Neuronal stem cell (in vitro differentiated cells): ENCODE data around the gene SMC5.

Experiments used
- DNase-seq: peaks from one replicate; pipeline ENCODE4 v3.0.0-alpha.2; 2013; ENCODE audit warnings: low spot score
- H2AFZ ChIP-seq: one replicate; pipeline ENCODE4 v1.6.1; 2013; ENCODE audit warnings: mild to moderate bottlenecking, low read length, inconsistent platforms
- H2AK5ac ChIP-seq: 2 replicates; pipeline ENCODE4 v1.6.1; 2013; ENCODE audit warnings: low read depth, mild to moderate bottlenecking, inconsistent platforms, low read length, moderate library complexity, mixed read lengths
- H2BK120ac ChIP-seq: 2 replicates; pipeline ENCODE4 v1.6.1; 2013; ENCODE audit warnings: low read depth, mild to moderate bottlenecking, inconsistent platforms, low read length, moderate library complexity, mixed read lengths
- H2BK12ac ChIP-seq: one replicate; pipeline ENCODE4 v1.6.1; 2013; ENCODE audit warnings: low read length, inconsistent platforms
- H2BK15ac ChIP-seq: 2 replicates; pipeline ENCODE4 v1.6.1; 2013; ENCODE audit warnings: mild to moderate bottlenecking, low read length, inconsistent platforms, mixed read lengths
- H2BK5ac ChIP-seq: one replicate; pipeline ENCODE4 v1.6.1; 2013; ENCODE audit warnings: inconsistent platforms, mild to moderate bottlenecking, low read length, moderate library complexity
- H3K14ac ChIP-seq: one replicate; pipeline ENCODE4 v1.6.1; 2013; ENCODE audit warnings: low read length, inconsistent platforms
- H3K18ac ChIP-seq: 2 replicates; pipeline ENCODE4 v1.6.1; 2013; ENCODE audit warnings: low read length, inconsistent platforms
- H3K23ac ChIP-seq: 2 replicates; pipeline ENCODE4 v1.6.1; 2013; ENCODE audit warnings: low read depth, mild to moderate bottlenecking, mixed read lengths, low read length, inconsistent platforms; ENCODE audit not compliant: poor library complexity
- H3K27ac ChIP-seq: replicated peaks from 3 replicates; pipeline ENCODE4 v1.5.1; 2013; ENCODE audit warnings: low read length, inconsistent platforms
- H3K27me3 ChIP-seq, 3 experiments: 2 replicates each; pipeline ENCODE4 v1.6.1; 2013; ENCODE audit warnings: low read length in 3 of 3, mild to moderate bottlenecking in 2 of 3, inconsistent platforms in 1 of 3, low read depth in 1 of 3, mixed read lengths in 1 of 3, moderate library complexity in 1 of 3; ENCODE audit not compliant: control insufficient read depth in 3 of 3, insufficient read depth in 3 of 3
- H3K36me3 ChIP-seq, 2 donors: replicated peaks in 1 of 2; 2 replicates each; pipeline ENCODE4 v1.6.1; 2013; ENCODE audit warnings: low read length in 2 of 2; ENCODE audit not compliant: control insufficient read depth in 2 of 2, insufficient read depth in 2 of 2
- H3K4ac ChIP-seq: 2 replicates; pipeline ENCODE4 v1.6.1; 2013; ENCODE audit warnings: inconsistent platforms, mild to moderate bottlenecking, low read length, moderate library complexity
- H3K4me1 ChIP-seq, 2 donors: 1 replicate in 1 of 2; 2 replicates in 1 of 2; pipeline ENCODE4 v1.6.1; 2013; ENCODE audit warnings: low read length in 2 of 2, low read depth in 1 of 2; ENCODE audit not compliant: control insufficient read depth in 2 of 2, insufficient read depth in 1 of 2
- H3K4me2 ChIP-seq: one replicate; pipeline ENCODE4 v1.6.1; 2013; ENCODE audit warnings: mild to moderate bottlenecking, low read length, inconsistent platforms; ENCODE audit not compliant: insufficient read depth, poor library complexity, severe bottlenecking
- H3K4me3 ChIP-seq, 2 donors: 2 replicates each; pipeline ENCODE4 v1.5.1; 2013; ENCODE audit warnings: low read length in 2 of 2, mild to moderate bottlenecking in 2 of 2, inconsistent platforms in 1 of 2, moderate library complexity in 1 of 2
- H3K79me1 ChIP-seq: one replicate; pipeline ENCODE4 v1.6.1; 2013; ENCODE audit warnings: low read depth, mild to moderate bottlenecking, inconsistent platforms, low read length, moderate library complexity
- H3K9ac ChIP-seq: one replicate; pipeline ENCODE4 v1.6.1; 2013; ENCODE audit warnings: mild to moderate bottlenecking, low read depth, low read length, inconsistent platforms; ENCODE audit not compliant: poor library complexity
- H3K9me3 ChIP-seq, 2 donors: replicated peaks in 1 of 2; 2 replicates each; pipeline versions ENCODE3 to v1.6.1; 2013; ENCODE audit warnings: low read length in 2 of 2, mild to moderate bottlenecking in 2 of 2, inconsistent platforms in 1 of 2, low read depth in 1 of 2, mixed read lengths in 1 of 2, moderate library complexity in 1 of 2; ENCODE audit not compliant: control insufficient read depth in 2 of 2, insufficient read depth in 1 of 2
- H4K8ac ChIP-seq: one replicate; pipeline ENCODE4 v1.6.1; 2013; ENCODE audit warnings: low read depth, mild to moderate bottlenecking, inconsistent platforms, low read length, moderate library complexity
- H4K91ac ChIP-seq: one replicate; pipeline ENCODE4 v1.6.1; 2013; ENCODE audit warnings: low read length, low read depth, mild to moderate bottlenecking, inconsistent platforms; ENCODE audit not compliant: poor library complexity
- WGBS, 2 donors: extraction: QIAGEN DNeasy Blood & Tissue Kit; methylation state at CpG; one replicate each; pipeline ENCODE4 v1.1.7; 2013; ENCODE audit warnings: missing lambda C conversion rate in 2 of 2, mixed read lengths in 1 of 2; ENCODE audit not compliant: insufficient read length in 2 of 2, insufficient replicate concordance in 1 of 2; ENCODE audit errors: extremely low coverage in 2 of 2; 5-methylcytosine and 5-hydroxymethylcytosine counted together

The SMC5 gene

GRCh38 chr9:70250221-70250620 is 8.6 kb upstream of the SMC5 start:
- H2AFZ ChIP-seq = no peak overlapping the region
- no peak overlapping the region for H3K4me2 ChIP-seq
- H3K9ac ChIP-seq = no peak overlapping the region
- no peak overlapping the region for H4K8ac ChIP-seq
- H2AK5ac ChIP-seq = no peak overlapping the region
- H3K14ac ChIP-seq = no peak overlapping the region
- no peak for DNase-seq
- H2BK15ac ChIP-seq = no peak overlapping the region
- H3K4me1 ChIP-seq = peaks cover 0 to 7% of the 10 kb centered on the region in 2 donors
- H3K9me3 ChIP-seq = no peaks in the 10 kb centered on the region
- no peak overlapping the region for H3K27ac ChIP-seq
- no peak overlapping the region for H3K4ac ChIP-seq
- no peak overlapping the region for H4K91ac ChIP-seq
- no peak overlapping the region for H2BK12ac ChIP-seq
- no peak overlapping the region for H2BK5ac ChIP-seq
- no peak overlapping the region for H3K4me3 ChIP-seq
- H3K79me1 ChIP-seq = no peaks in the 10 kb centered on the region
- H3K27me3 ChIP-seq = no peaks in the 10 kb centered on the region
- no peaks in the 10 kb centered on the region for H3K36me3 ChIP-seq
- H3K23ac ChIP-seq = no peak overlapping the region
- no peak overlapping the region for H2BK120ac ChIP-seq
- WGBS, 2 donors = no CpG with 5 or more reads among the region's 1 CpG
- no peak overlapping the region for H3K18ac ChIP-seq

DNA sequence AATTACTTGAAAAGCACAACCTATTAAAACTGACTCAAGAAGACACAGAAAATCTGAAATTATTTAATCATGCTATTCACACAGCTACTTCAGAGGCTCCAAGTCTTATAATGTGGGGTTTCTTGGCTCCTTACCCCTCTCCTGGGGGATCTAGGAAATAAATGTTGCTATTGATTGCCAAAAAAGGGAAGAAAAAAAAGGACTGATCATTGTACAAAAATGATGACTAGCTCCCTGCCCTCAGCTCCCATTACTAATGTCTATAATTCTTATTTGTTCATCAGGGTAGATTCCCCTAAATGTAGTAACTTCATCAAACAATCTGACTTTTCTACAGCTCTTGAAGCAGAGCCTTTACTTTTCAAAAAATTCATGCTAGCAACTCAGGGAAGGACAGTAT is 3.3 kb upstream of the SMC5 start:
- no peak overlapping the region for H2AK5ac ChIP-seq

DNA sequence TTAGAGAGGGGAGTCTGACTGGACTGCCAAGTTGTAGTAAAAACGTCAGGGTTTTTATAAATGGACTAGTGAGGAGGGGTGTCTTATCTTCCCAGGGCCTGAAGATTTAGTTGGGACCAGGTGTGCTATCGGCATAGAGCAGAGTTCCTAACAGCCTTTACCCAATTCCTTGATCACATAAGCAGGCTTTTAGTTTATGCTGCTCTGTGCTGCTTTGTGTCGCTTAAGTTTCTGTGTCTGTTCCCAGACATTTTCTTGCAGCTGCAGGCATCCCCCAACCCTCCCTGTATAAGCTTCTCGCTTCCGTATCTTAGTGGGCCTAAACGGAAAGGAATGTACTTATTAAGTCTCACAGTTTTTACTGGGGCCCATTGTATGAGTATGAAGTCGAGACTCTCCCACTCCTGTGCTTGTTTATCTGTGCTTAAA is 2.6 kb upstream of the SMC5 start:
- no peak overlapping the region for H3K4me2 ChIP-seq
- no peak overlapping the region for H3K23ac ChIP-seq
- peaks cover under 1 to 11% of the 10 kb centered on the region in 2 donors for H3K36me3 ChIP-seq
- no peak overlapping the region for H4K91ac ChIP-seq
- H3K4ac ChIP-seq = no peak overlapping the region
- H4K8ac ChIP-seq = no peak overlapping the region
- no peak overlapping the region for H3K27ac ChIP-seq
- peaks cover 15 to 32% of the 10 kb centered on the region in 2 donors for H3K4me1 ChIP-seq
- H2BK15ac ChIP-seq = no peak overlapping the region
- H2BK120ac ChIP-seq = no peak overlapping the region
- peak overlapping the region in 1 of 2 donors; percentile 5 for H3K4me3 ChIP-seq
- H3K79me1 ChIP-seq = peaks cover 2% of the 10 kb centered on the region
- no peak overlapping the region for H3K14ac ChIP-seq
- H3K9me3 ChIP-seq = no peaks in the 10 kb centered on the region
- no peak overlapping the region for H2AK5ac ChIP-seq
- no peaks in the 10 kb centered on the region for H3K27me3 ChIP-seq
- no peak overlapping the region for H3K18ac ChIP-seq
- H2AFZ ChIP-seq = peak overlapping the region; percentile 80
- H2BK12ac ChIP-seq = no peak overlapping the region
- no peak overlapping the region for H2BK5ac ChIP-seq
- DNase-seq = no peak
- H3K9ac ChIP-seq = no peak overlapping the region
- no CpG with 5 or more reads among the region's 7 CpGs for WGBS, 2 donors

More for the DNA sequence above, 3.3 kb upstream of the SMC5 start:
- Histone ChIP-seq H3K9me3 (no peaks in the 10 kb centered on the region), H3K79me1 (peaks cover 2% of the 10 kb centered on the region), H4K8ac (no peak overlapping the region), H3K4me2 (no peak overlapping the region), H3K9ac (no peak overlapping the region), H3K4me3 (no peak overlapping the region), H2BK12ac (no peak overlapping the region), H2BK5ac (no peak overlapping the region), H3K23ac (no peak overlapping the region), H4K91ac (no peak overlapping the region), H3K4me1 (peaks cover 14 to 32% of the 10 kb centered on the region in 2 donors), H3K27me3 (no peaks in the 10 kb centered on the region), H2AFZ (peak overlapping the region; percentile 80), H2BK15ac (no peak overlapping the region), H3K36me3 (peaks cover 0 to 4% of the 10 kb centered on the region in 2 donors), H3K18ac (no peak overlapping the region), H3K4ac (no peak overlapping the region), H3K14ac (no peak overlapping the region), H2BK120ac (no peak overlapping the region), H3K27ac (no peak overlapping the region)
- DNase-seq = no peak

GRCh38 chr9:70257502-70257901 is 1.3 kb upstream of the SMC5 start:
- Histone ChIP-seq H2BK5ac (no peak overlapping the region), H2BK120ac (no peak overlapping the region), H3K27me3 (no peaks in the 10 kb centered on the region), H2AK5ac (no peak overlapping the region), H2BK12ac (no peak overlapping the region), H3K9ac (no peak overlapping the region), H4K91ac (no peak overlapping the region), H3K4ac (no peak overlapping the region), H3K27ac (peak overlapping the region; percentile 63), H3K4me1 (peaks cover 16 to 32% of the 10 kb centered on the region in 2 donors), H4K8ac (no peak overlapping the region), H3K4me2 (no peak overlapping the region), H3K79me1 (peaks cover 2% of the 10 kb centered on the region), H3K9me3 (no peaks in the 10 kb centered on the region), H3K23ac (no peak overlapping the region), H3K18ac (no peak overlapping the region), H3K14ac (no peak overlapping the region), H2AFZ (peak overlapping the region; percentile 97), H2BK15ac (no peak overlapping the region), H3K36me3 (peaks cover 2 to 24% of the 10 kb centered on the region in 2 donors), H3K4me3 (peak overlapping the region in 1 of 2 donors; percentile 88)
- DNase-seq = no peak
- no CpG with 5 or more reads among the region's 3 CpGs for WGBS, 2 donors
